K562 (cell line): Measurements from ENCODE around the gene APBA2.

Experiments
- MAFG ChIP-seq: fragments of 450-650 bp; conservative IDR thresholded peaks from 2 replicates; pipeline ENCODE4 v1.6.1; 2016; ENCODE audit warnings: missing genetic modification characterization, missing compliant biosample characterization
- PKNOX1 ChIP-seq: fragments of 450-650 bp; IDR thresholded peaks from 2 replicates; pipeline ENCODE4 v1.6.1; 2016
- TAF1 ChIP-seq: IDR thresholded peaks from 2 replicates; pipeline ENCODE4 v1.6.1; 2011; ENCODE audit warnings: mild to moderate bottlenecking, low read length, moderate library complexity; ENCODE audit not compliant: insufficient read depth, control insufficient read depth, severe bottlenecking; ENCODE audit errors: extremely low read depth
- ZNF512 ChIP-seq: IDR thresholded peaks from 2 replicates; pipeline ENCODE4 v1.6.1; 2016; ENCODE audit warnings: missing genetic modification characterization, missing compliant biosample characterization

GRCh38 chr15:28885630-28886430, at the start of gene APBA2:
- TF ChIP-seq ZNF512, result no peak
- no peak for TF ChIP-seq PKNOX1
- TF ChIP-seq TAF1, result peak; percentile 45
- TF ChIP-seq MAFG (tag), result no peak
